ENCODE data around the gene CIROP.

CIROP gene

DNA sequence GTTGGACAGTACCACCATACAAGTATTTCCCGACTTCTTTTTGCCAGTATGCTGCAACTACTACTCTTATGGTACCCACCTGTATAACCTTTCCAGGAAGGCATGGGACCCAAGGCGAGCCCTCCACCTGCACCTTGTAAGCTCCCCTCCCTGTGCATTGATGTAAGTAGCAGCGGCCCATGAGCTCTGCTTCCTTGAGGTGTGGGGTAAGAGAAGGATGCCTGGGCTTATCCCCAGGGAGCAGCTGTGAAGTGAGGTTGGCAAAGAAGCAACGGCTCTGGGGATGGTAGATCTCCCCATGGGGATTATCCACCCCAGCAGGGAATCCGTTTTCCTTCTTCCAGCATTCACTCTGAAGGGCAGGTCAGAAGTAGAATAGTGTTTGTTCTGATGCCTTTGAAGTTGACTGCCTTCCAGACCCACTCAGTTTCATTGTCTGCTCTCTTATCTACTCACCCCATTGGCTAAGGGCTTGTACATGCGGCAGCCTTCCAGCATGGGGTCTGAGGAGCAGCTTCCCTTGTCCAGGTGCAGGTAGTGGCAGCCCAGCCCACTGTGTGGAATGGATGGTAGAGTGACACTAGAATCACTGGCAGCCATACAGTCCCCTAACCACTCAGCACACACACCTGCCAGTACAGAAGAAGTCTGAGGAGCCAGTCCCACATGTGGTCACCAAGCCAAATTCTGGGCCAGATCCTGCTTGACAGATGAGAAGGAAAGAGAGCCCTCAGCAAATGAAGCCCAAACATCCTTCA lies 3.4 kb downstream of the CIROP start:
- no peak for FAIRE-seq
- DNase-seq (ENCODE audit: insufficient read length, low spot score), result no peak
- TF ChIP-seq POLR2A (IDR thresholded peaks at IDR 0.05; ENCODE audit: low read depth, low read length), result no peak

DNA sequence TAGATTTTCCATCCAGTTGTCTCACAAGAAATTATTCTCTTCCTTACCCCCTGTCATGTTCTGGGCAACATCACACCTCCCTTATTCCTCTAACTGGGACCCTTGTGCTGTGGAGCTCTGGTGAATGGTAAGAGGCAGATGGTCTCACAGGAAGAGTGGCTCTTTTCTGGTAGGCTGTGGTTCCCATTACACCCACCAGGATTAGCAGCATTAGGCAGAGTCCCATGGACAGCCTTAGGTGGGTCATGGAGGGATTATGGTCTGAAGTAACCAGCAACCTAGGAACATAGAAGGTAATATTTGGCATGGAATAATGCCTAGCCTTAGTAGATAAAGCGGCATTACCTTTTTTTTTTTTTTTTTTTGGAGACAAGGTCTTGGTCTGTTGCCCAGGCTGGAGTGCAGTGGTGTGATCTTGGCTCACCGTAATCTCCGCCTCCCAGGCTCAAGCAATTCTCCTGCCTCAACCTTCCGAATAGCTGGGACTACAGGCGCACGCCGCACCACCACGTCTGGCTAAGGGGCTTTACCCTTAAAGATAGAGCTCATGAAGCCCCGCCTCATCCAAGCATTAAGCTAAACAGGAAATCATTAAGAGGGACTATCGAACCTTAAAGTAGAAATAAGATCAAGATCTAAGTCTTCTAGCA lies 5.5 kb downstream of the CIROP start:
- DNase-seq (ENCODE audit: insufficient read length, low spot score) (no peak), FAIRE-seq (no peak)
- TF ChIP-seq POLR2A (IDR thresholded peaks at IDR 0.05; ENCODE audit: low read depth, low read length), result no peak

DNA sequence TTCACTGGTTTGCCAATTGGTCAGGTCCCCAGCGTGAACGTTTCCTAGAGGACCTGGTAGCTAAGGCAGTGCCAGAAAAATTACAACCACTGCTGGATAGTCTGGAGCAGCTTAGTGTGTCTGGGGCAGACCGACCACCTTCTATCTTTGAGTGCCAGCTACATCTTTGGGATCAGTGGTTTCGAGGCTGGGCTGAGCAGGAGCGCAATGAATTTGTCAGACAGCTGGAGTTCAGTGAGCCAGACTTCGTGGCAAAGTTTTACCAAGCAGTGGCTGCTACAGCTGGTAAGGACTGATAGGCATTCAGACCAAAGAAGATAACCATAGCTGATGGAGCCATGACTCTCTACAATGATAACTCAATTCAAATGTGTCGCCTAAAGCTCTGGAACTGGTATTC lies 7.0 kb downstream of the CIROP start:
- TF ChIP-seq POLR2A (IDR thresholded peaks at IDR 0.05; ENCODE audit: low read depth, low read length), result no peak
- no peak for DNase-seq (ENCODE audit: insufficient read length, low spot score)
- no peak for FAIRE-seq

DNA sequence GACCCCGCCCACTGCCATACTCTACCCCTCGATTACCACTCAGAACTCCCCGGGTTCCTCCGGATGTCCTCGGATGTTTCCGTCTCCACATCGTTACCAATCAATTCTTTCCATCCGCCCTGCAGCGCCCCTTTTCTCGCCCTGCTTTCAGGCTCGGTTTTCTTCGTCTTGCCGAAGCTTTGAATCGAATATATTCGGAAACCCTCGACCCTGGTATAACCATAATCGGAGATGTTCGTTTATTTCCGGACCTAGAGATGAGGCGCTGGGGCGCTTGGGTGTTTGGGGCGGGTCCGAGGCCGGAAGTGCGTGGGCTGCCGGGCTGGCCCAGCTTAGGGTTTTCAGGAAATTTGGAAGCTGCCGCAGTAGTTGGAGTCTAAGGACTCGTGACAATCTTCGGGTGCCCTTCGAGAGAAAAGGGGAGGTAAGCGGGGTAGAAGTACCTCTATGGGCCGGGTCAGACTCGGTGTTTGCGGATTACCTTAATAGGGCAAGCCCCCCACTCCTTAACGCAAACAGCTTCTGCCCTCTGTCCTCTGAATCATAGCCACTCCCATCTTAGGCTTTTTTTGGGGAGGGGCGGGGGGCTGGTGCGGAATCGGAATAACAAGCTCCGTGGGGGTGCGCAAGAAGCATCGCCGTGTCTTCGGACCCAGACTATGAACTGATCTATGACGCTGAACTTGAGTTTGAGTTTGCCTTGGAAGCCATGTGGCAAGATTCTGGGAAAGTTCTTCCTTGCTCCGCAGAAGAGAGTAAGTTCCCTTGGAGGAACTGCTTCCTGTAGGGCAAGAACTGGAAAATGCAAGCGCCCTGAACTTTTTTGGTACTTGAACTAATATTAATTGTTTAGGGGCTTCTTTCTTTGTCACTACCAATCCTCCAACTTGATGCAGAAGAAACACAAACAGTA lies 9.3 kb downstream of the CIROP start, which contains the start of gene C14orf119:
Gene C14orf119, plus strand, starts transcription at position 310 of the 913 bp plus-strand sequence. CDS start 2,154 bp downstream, outside the sequence.
- FAIRE-seq, result peak; percentile 91
- peak; percentile 72 for DNase-seq (ENCODE audit: insufficient read length, low spot score)
- peak; percentile 56; the same call in 1 of the 2 replicates for TF ChIP-seq POLR2A (IDR thresholded peaks at IDR 0.05; ENCODE audit: low read depth, low read length)

DNA sequence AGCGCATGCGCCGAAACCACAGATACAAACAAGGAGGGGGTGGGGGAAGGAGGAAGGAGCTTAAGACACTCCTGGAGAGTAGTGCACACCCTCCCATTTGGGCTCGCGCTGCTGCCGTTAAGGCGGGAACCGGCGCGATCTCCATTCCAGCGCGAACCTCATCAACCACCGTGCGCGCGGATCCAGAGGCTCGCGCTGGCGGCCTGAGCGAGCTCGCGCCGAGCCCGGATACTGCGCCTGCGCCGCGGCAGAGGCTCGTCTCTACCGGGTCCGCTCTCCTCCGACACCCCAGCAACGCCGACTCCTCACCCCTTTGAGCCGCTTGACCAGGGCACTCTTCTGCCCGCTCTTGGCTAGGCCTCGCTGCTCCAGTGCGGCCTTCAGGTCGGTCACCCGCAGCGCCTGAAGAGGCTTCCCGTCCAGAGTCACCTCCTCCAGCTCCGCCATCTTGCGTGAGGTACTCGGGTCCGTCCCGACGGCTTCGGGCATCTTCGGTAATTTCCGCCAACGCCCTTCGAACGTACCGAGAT lies 10.1 kb downstream of the CIROP start, which contains the start of gene ACIN1:
Gene ACIN1, minus strand, starts transcription at position 471 of the 530 bp plus-strand sequence. Its CDS starts 24 bp downstream, at position 447.
- FAIRE-seq (no peak), DNase-seq (ENCODE audit: insufficient read length, low spot score) (peak; percentile 29)
- TF ChIP-seq POLR2A (IDR thresholded peaks at IDR 0.05; ENCODE audit: low read depth, low read length), result peak; percentile 54

DNA sequence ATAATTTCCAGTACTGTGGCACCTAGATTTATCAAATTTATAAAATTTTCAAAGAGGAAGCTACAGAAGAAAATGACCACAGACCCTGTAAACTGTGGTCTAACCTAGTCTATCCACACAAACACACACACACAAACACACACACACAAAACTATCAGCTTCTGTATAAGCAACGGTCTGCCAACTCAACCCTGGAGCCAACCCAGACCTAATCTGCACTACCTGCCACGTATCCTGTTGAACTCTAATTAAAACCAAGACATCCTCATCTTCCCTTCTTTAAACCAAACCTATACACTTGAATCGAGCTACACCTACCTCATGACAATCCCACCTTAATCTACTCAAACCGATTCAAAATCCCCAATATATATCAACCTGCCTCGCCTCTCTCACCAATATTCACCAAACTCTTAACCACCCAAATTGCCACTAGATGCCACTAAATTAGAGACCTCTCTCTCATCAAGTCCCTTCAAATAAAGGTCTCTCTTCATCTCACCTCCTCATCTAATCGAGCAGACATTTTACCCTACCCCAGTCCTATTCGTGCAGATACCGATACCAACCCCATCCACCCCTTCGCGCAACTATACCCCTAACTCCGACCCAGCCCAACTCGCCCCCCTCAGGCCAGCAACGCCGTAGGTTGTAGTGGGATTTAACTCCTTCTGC lies 10.7 kb downstream of the CIROP start:
- no peak for TF ChIP-seq POLR2A (IDR thresholded peaks at IDR 0.05; ENCODE audit: low read depth, low read length)
- FAIRE-seq, result no peak
- no peak for DNase-seq (ENCODE audit: insufficient read length, low spot score)

DNA sequence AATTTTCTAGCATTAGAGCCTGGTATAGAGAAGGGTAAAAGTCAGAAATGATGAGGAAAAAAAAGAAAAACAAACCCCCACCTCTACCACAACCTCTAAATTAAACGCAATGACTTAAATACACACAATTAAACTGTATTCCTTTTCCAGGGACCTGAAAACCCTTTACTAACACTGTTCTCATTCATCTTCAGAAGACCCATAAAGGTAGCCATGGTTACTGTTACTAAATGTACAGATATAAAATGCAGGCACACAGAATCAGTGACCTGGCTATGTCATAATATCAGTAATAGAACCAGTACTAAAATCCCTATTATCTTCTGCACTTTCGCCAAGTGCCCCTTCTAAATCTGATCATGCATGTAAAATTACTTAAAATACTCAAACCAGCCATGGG lies 11.3 kb downstream of the CIROP start:
- no peak for FAIRE-seq
- no peak for DNase-seq (ENCODE audit: insufficient read length, low spot score)
- no peak for TF ChIP-seq POLR2A (IDR thresholded peaks at IDR 0.05; ENCODE audit: low read depth, low read length)

DNA sequence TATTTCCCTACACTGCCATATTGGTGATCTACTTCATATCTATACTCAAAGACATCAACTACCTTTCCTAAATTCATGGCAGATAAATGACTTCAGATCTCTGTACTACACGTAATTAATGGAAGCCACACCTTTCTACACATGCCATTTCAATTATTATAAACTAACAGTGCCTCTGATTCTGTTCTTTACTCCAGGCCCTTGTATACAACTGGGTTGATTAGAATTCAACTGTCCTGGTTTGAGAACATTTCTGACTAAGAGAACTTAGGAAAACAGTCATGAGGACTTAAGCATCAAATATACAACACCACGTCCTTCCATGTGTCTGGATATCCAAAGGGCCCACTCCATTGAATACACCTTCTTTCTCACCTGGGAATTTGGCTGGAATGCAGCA lies 11.7 kb downstream of the CIROP start:
- FAIRE-seq (no peak), DNase-seq (ENCODE audit: insufficient read length, low spot score) (no peak)
- TF ChIP-seq POLR2A (IDR thresholded peaks at IDR 0.05; ENCODE audit: low read depth, low read length), result no peak

DNA sequence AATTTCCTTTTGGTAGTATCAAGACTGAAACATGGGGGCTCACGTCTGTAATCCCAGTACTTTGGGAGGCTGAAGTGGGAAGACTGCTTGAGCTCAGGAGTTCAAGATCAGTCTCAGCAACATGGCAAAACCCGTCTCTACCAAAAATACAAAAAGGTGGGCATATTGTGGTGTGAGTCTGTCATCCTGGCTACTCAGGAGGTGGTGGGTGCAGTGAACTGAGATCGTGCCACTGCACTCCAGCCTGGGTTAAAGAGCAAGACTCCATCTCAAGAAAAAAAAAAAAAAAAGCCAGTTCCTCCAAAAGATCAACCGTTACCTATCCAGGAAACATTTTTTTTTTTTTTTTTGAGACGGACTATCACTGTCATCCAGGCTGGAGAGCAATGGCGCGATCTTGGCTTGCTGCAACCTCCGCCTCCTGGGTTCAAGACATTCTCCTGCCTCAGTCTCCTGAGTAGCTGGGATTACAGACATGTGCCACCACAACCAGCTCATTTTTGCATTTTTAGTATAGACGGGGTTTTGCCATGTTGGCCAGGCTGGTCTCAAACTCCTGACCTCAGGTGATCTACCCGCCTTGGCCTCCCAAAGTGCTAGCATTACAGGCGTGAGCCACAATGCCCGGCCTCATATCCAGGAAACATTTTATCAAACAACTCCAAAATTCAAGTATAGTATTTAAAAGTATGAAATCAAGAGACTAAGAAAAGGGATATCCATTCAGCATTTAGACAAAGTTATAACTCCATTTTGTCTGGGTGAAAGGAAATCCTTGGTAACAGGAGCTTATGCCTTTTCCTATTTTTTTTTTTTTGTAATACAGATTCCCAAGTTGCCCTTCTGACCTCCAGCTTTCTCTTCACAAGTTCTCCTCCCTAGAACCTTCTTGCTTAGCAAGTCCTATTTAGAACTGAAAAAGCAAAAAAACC lies 13.2 kb downstream of the CIROP start:
- FAIRE-seq (no peak), DNase-seq (ENCODE audit: insufficient read length, low spot score) (no peak)
- no peak for TF ChIP-seq POLR2A (IDR thresholded peaks at IDR 0.05; ENCODE audit: low read depth, low read length)

DNA sequence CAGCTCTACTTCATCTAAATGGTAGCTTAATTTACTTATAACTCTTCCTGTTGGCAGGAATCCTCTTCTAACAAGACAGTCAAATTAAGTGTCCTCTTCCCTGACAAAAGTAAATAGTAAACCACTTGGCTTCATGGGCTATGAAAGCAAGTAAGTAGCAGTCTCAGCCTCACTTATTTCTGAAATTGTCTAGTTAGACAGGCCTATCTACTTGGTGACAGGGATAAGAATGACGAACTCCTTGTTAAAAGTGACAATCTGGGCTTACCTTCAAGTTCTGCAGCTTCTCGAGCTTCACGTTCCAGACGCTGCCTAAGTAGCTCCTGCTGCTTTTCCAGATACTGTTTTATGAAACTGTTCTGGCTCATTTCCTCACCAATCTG lies 14.5 kb downstream of the CIROP start:
- FAIRE-seq (no peak), DNase-seq (ENCODE audit: insufficient read length, low spot score) (no peak)
- no peak for TF ChIP-seq POLR2A (IDR thresholded peaks at IDR 0.05; ENCODE audit: low read depth, low read length)

DNA sequence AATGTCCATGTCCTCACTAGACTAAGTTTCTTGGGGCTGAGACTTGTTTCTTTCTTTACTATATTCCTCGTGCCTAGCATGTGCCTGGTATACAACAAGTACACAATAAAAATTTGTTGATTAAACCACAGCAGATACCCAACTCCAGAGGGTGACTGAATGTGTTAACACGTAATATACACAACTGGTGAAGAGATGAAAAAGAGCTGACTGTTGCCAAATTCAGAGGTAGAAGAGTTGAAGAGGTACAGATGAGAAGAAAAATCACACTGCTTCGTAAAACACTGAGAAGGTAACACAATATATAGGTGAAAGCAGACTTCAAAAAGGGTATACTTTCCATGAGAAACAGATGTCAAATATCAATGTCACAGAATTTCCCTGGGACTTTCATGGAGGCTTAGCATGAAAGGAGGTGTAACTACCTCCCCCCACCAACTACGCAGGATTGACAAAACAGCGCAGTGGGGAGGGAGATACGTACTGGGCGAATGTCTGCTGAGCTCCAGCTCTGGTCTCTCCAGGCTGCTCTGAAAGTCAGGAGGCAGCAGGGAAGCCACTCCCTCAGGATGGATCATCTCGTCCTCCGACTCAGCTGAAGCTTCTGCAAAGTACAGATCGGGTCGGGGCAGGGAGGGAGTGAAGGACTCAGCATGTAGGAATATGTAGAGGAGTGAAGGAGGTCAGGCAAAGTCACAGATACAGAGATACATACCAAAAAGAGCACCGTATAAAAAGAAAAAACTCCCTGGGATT lies 15.1 kb downstream of the CIROP start:
- FAIRE-seq, result no peak
- DNase-seq (ENCODE audit: insufficient read length, low spot score), result no peak
- no peak for TF ChIP-seq POLR2A (IDR thresholded peaks at IDR 0.05; ENCODE audit: low read depth, low read length)

DNA sequence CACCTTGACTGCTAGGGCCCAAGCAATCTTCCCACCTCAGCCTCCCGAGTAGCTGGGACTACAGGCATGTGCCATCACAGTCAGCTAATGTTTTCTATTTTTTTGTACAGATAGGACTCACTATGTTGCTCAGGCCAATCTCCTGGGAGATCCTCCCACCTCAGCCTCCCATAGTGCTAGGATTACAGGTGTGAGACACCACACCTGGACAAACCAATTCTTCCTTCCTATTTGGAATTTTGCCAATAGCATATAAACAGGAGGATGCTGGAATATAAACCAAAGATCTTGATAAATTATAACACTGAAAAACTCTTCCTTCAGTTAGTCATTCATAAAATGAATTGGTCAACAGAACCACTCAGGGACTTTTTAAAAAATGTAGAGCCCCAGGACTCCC lies 18.2 kb downstream of the CIROP start:
- TF ChIP-seq POLR2A (IDR thresholded peaks at IDR 0.05; ENCODE audit: low read depth, low read length), result no peak
- DNase-seq (ENCODE audit: insufficient read length, low spot score) (no peak), FAIRE-seq (no peak)
